ENCODE data around the gene HSPA12B.

Gene HSPA12B

GRCh38 chr20:3704087-3704486 lies 28.4 kb upstream of the HSPA12B start:
- no peak for DNase-seq

DNA sequence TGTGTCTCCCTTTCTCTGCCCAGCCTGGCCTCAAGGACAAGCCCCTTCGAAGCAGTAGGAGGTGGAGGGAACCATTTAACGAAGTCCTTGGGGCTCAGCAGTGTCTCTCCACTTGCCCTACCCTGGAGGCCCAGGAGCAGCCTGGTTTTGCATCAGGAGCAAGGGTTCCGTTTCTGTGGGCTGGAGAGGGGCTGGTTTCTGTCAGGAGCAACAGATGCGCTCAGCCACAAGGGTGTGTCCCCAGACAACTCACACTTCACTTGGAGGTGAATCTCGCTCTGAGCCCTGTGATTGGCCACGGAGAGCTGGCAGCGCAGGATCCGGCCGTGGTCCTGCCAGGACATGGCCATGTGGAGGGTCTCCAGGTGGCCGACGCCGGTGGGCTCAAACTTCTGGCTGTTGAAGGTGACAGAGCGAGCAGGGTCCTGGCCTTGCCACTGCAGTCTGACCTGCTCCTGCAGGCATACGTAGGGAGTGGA lies 27.0 kb upstream of the HSPA12B start:
- no peak for DNase-seq

- DNase-seq: no peak
Measured at GRCh38 chr20:3705970-3706739, 26.3 kb upstream of the HSPA12B start.

GRCh38 chr20:3706774-3707507 lies 25.5 kb upstream of the HSPA12B start:
- no peak for DNase-seq

- no peak for DNase-seq
Measured at GRCh38 chr20:3707508-3707899, 25.0 kb upstream of the HSPA12B start.

DNA sequence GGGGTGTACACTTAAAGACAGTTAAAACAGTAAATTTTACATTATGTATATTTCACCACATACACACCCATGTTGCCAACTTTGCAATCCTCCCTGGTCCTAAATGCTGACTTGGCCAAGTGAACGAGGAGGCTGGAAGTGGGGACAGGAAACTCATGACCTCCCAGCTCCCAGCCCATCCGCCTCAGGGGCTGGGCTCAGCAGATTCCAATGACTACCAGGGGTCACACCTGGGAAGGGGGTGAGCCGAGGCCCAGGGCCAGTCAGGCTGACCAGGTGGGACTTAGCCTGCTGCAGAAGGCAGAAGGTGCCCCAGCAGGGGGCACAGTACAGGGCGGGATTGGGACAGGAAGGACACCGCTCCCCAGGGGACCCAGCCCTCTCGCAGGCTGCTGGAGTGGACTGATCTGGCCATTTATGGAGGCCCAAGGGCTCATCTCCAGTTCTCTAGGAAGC lies 22.4 kb upstream of the HSPA12B start:
- peak; percentile 49 for DNase-seq

GRCh38 chr20:3710703-3711483 lies 21.6 kb upstream of the HSPA12B start:
- DNase-seq: peak; percentile 99

- DNase-seq: no peak
Measured at GRCh38 chr20:3711484-3711941, 21.0 kb upstream of the HSPA12B start.

GRCh38 chr20:3712279-3712873 lies 20.1 kb upstream of the HSPA12B start, which contains the start of gene SIGLEC1:
Gene SIGLEC1 (minus strand): TSS chr20:3712600. CDS start chr20:3707128, 5,472 bp downstream.
- no peak for DNase-seq

- no peak for DNase-seq
Measured at GRCh38 chr20:3714092-3714491, 18.4 kb upstream of the HSPA12B start.

DNA sequence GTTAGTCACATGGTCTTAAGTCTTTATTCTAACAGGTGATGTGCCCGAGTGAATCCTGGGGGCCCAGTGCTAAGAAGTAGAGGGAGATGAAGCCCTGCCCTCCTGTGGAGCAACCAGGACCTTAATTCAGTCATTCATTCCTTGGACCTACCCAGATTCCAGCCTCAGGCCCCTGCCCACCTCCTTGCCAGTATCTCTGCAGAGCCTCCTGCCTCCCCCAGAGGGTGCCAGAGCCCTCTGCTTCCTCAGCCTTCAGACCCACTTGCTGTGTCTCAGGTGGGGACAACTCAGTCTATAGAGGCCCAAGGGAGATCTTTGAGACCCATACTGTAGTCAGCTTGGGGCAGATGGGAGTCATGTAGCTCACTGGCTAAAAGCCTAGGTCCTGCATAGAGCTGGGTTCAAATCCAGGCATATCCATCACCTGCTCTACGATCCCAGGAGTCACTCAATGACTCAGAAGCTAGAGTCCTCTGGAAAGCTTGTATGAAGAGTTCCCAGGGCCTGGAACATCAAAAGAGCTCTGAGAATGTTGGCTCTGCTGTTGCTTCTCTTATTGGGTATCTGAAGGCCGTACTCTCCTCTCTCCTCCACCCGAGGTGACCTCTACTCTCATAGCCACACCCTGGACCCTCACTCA lies 16.2 kb upstream of the HSPA12B start:
- peak; percentile 58 for DNase-seq

DNA sequence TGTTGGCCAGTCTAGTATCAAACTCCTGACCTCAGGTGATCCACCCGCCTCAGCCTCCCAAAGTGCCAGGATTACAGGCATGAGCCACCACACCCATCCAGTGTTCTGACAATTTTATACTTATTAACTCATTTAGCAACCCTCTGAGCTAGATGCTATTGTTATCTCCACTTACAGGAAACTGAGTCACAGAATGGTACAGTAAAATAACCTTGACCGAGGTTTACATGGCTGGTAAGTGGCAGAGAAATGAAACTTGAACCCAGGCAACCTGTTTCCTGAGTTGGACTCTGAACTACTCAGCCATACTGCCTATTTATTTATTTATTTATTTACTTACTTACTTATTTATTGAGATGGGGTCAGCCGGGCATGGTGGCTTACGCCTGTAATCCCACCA lies 13.4 kb upstream of the HSPA12B start:
- no peak for DNase-seq

DNA sequence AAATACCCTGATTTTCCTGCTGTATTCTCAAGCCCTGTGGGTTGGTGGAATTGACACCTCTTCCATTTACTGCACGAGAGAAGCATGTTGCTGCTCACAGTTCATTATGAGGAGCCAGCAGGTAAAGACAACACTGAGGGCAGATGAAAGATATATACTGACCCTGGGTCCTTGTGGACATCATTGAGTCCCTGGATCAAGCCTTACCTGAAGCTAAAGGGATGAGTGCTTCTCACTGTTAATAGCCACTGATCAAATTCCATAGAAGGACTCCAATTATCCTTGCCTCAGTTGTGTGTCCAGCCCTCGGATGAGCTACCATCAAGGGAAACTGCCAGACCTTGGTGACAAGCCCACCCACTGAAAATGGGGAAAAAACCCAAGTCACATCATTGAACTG lies 12.4 kb upstream of the HSPA12B start:
- DNase-seq: no peak

DNA sequence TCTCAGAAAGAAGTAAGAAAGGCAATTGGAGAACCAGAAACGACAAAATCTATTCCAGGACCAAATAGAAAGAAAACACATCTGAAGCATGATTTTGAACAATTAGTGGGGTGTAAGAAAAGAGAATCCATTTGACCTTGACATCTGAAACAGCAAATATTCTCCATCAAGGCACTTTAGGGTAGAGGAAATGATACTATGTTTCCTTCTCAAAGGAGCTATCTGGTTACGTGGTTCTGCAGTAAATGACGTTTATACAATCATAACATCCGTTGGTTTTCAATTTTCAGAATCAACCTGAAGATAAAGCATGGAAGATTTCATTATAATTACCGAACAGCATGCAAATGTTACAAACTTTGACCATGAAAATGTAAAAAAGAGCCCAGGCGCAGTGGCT lies 11.9 kb upstream of the HSPA12B start:
- DNase-seq: no peak

DNA sequence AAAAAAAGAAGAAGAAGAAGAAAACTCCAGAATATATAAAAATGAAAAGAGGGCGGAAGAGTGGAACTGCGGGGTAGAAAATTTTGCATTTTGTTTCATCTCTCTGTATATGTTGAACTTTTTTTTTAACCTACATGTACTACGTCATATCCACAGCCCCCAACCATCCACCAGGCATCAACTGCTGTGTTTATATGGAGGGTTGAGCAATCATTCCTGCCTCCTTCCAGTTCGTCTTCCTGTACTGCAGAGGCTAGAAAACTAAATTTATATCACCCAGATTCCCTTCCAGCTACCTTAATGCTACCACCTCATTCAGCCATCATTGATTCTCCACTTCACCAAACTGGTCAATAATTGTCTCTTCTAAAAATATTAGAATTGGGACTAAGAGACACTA lies 10.6 kb upstream of the HSPA12B start:
- DNase-seq: no peak

DNA sequence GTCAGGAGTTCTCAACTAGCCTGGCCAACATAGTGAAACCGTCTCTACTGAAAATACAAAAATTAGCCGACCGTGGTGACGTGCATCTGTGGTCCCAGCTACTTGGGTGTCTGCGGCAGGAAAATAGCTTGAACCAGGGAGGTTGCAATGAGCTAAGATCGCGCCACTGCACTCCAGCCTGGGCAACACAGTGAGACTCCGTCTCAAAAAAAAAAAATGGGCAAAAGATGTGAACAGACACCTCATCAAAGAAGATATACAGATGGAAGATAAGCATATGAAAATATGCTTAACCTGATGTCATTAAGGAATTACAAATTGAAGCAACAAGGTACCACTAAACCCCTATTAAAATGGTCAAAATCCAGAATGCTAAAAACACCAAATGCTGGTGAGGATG lies 9.2 kb upstream of the HSPA12B start:
- no peak for DNase-seq

DNA sequence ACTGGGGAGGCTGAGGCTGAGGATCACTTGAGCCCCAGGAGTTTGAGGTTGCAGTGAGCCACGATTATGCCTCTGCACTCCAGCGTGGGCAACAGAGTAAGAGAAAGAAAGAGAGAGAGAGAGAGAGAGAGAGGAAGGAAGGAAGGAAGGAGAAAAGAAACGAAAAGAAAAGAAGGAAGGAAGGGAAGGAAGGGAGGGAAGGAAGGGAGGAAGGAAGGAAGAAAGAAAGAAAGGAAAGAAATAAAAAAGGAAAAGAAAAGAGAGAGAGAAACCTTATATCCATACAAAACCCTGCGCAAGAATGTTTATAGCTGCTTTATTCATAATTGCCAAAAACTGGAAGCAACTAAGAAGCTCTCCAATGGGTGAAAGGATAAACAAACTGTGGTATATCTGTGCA lies 8.1 kb upstream of the HSPA12B start:
- no peak for DNase-seq

GRCh38 chr20:3727401-3728021 lies 5.0 kb upstream of the HSPA12B start:
- DNase-seq: no peak

- no peak for DNase-seq
Measured at GRCh38 chr20:3728354-3728753, 4.1 kb upstream of the HSPA12B start.

GRCh38 chr20:3728876-3729275 lies 3.6 kb upstream of the HSPA12B start:
- no peak for DNase-seq

DNA sequence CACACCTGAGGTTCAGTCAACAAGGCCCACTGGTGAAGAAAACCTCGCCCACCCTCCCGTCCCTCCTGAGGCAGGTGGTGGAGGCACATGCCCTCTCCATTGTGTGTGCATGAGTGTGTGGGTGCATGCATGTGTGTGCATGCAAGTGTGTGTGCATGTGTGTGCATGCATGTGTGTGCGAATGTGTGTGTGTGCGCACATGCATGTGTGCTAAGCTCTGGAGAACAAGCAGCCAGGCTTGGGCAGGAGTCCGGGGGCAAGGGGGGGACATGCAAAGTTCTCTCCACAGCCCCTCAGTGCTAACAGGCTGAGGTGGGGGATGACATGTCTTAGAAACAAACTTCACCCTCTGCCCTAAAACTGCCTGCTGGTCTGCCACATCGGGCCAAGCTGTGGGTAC lies 3.1 kb upstream of the HSPA12B start:
- DNase-seq: no peak

Measured in activated CD8-positive, alpha-beta memory T cell treated with anti-CD3 and anti-CD28 coated beads, Interleukin-2, amount 50 U/mL, for 48 hours (primary cell).